Erythroblast (primary cell): ENCODE data around the gene SNRPA.
"Not testable (repeated sequence)": the region's sequence is repeated elsewhere in the genome, so short reads cannot be mapped to it uniquely, and the experiment has no call there.

Experiments
- DNase-seq, 2 experiments: peaks; one replicate each; lab custom pipeline; 2025; lab: John Stamatoyannopoulos, UW
- GATA1 ChIP-seq: IDR thresholded peaks from 2 replicates; pipeline ENCODE4 v1.6.1; 2011; ENCODE audit warnings: low read depth, mild to moderate bottlenecking, control low read depth, low read length, moderate library complexity
- POLR2A ChIP-seq: IDR thresholded peaks from 2 replicates; pipeline ENCODE4 v1.6.1; 2011; ENCODE audit warnings: mild to moderate bottlenecking, low read length

SNRPA gene

GRCh38 chr19:40717325-40717879 lies 33.6 kb upstream of the SNRPA start:
- DNase-seq = no peak
- TF ChIP-seq GATA1 (no peak), POLR2A (no peak)

GRCh38 chr19:40717880-40718773 lies 32.9 kb upstream of the SNRPA start:
- TF ChIP-seq POLR2A (no peak), GATA1 (no peak)
- peak in 1 of 2 experiments; percentile 47 for DNase-seq

- DNase-seq = peak; percentile 32 to 57
- TF ChIP-seq GATA1 (no peak), POLR2A (no peak)
These were observed 32.1 kb upstream of the SNRPA start for GRCh38 chr19:40718774-40719391.

GRCh38 chr19:40719414-40719894 lies 31.5 kb upstream of the SNRPA start:
- no peak for DNase-seq
- TF ChIP-seq POLR2A (no peak), GATA1 (no peak)

GRCh38 chr19:40721140-40721486 lies 29.9 kb upstream of the SNRPA start:
- TF ChIP-seq POLR2A = no peak
- no peak for TF ChIP-seq GATA1
- DNase-seq = no peak

- no peak for DNase-seq
- TF ChIP-seq GATA1 (no peak), POLR2A (no peak)
These were observed 28.9 kb upstream of the SNRPA start for GRCh38 chr19:40721936-40722661.

GRCh38 chr19:40723661-40724254 lies 27.2 kb upstream of the SNRPA start:
- TF ChIP-seq POLR2A (no peak), GATA1 (no peak)
- no peak for DNase-seq

GRCh38 chr19:40724315-40724714 lies 26.7 kb upstream of the SNRPA start:
- TF ChIP-seq GATA1 (no peak), POLR2A (no peak)
- DNase-seq = no peak

- DNase-seq = peak in 1 of 2 experiments; percentile 23
- TF ChIP-seq GATA1 (no peak), POLR2A (no peak)
These were observed 26.1 kb upstream of the SNRPA start for GRCh38 chr19:40724855-40725254.

- TF ChIP-seq POLR2A (no peak), GATA1 (no peak)
- no peak for DNase-seq
These were observed 24.7 kb upstream of the SNRPA start for GRCh38 chr19:40726279-40726678.

- not testable (repeated sequence) for DNase-seq
These were observed 20.9 kb upstream of the SNRPA start for GRCh38 chr19:40730065-40730464.

GRCh38 chr19:40732304-40732703 lies 18.7 kb upstream of the SNRPA start:
- not testable (repeated sequence) for DNase-seq

GRCh38 chr19:40733149-40733548 lies 17.9 kb upstream of the SNRPA start:
- DNase-seq = no peak
- no peak for TF ChIP-seq GATA1
- no peak for TF ChIP-seq POLR2A
